Uterus (tissue), 4 donors: ENCODE data around the gene MKI67. TPM values are rescaled to one million over a fixed set of nuclear protein-coding genes. Genes with fewer than 3 reads are reported as not detected.

ENCODE experiments used
- DNase-seq, 2 donors: peaks; one replicate each; pipeline ENCODE4 v3.0.0-alpha.2; 2019 to 2020
- H3K27ac ChIP-seq, 2 donors: fragments of 200-600 bp; sonication (generic); 1 replicate in 1 of 2; 2 replicates in 1 of 2; pipeline ENCODE4 v1.5.1; 2016 to 2018
- H3K27me3 ChIP-seq, 2 donors: fragments of 200-600 bp; sonication (generic); one replicate each; pipeline ENCODE4 v1.5.1; 2018 to 2019; ENCODE audit warnings: control low read depth in 1 of 2
- H3K36me3 ChIP-seq, 2 donors: fragments of 200-600 bp; sonication (generic); one replicate each; pipeline ENCODE4 v1.5.1; 2019; ENCODE audit warnings: control low read depth in 1 of 2
- H3K4me1 ChIP-seq, 2 donors: fragments of 200-600 bp; sonication (generic); one replicate each; pipeline ENCODE4 v1.5.1; 2018 to 2019; ENCODE audit warnings: control low read depth in 1 of 2
- H3K4me3 ChIP-seq, 2 donors: fragments of 200-600 bp; sonication (generic); 1 replicate in 1 of 2; 2 replicates in 1 of 2; pipeline ENCODE4 v1.5.1; 2018 to 2019; ENCODE audit warnings: mild to moderate bottlenecking in 1 of 2
- H3K9me3 ChIP-seq, 2 donors: fragments of 200-600 bp; sonication (generic); one replicate each; pipeline ENCODE4 v1.5.1; 2019; ENCODE audit warnings: control low read depth in 1 of 2
- CTCF ChIP-seq, 4 experiments: fragments of 200-600 bp in 2 of 4; fragments of 450-650 bp in 2 of 4; sonication (generic) in 2 of 4; IDR thresholded peaks; one replicate each; pipeline ENCODE4 v1.5.1; 2016 to 2019; ENCODE audit warnings: antibody characterized with exemption in 4 of 4, mild to moderate bottlenecking in 2 of 4, moderate library complexity in 1 of 4
- POLR2A ChIP-seq, 2 donors: fragments of 450-650 bp; IDR thresholded peaks; one replicate each; pipeline ENCODE4 v1.6.1; 2016; ENCODE audit warnings: antibody characterized with exemption in 2 of 2, mild to moderate bottlenecking in 1 of 2, moderate library complexity in 1 of 2
- intact Hi-C: fragments of 100-400 bp; cut with DNase I; formaldehyde crosslinking; loops from one replicate; pipeline ENCODE4 v1.15.1; 2023; ENCODE audit warnings: low total_unique reads
- total RNA-seq, 4 donors: library from RNA; depleted of rRNA in 3 of 4; stranded (reverse); fragments of >200 nt in 3 of 4; gene quantifications; one replicate each; pipeline versions ENCODE4 v1.1.0 to v1.2.4, GENCODE V29; 2014 to 2023
- donor health status: DM: yes; HTN: yes; CAD: no.

Gene MKI67
- total RNA-seq, 4 donors from 2014 or later = under 0.01 to 16.9 (median 0.56) TPM

- TF ChIP-seq POLR2A (IDR thresholded peaks at IDR 0.05) (no peak), CTCF (IDR thresholded peaks at IDR 0.05) (no peak)
- H3K36me3 ChIP-seq = no peaks in the 10 kb centered on the region
- intact Hi-C loops = no loop called here
- no peaks in the 10 kb centered on the region for H3K27me3 ChIP-seq
- no peak for DNase-seq
- no peaks in the 10 kb centered on the region for H3K4me1 ChIP-seq
- H3K9me3 ChIP-seq = no peaks in the 10 kb centered on the region
- H3K4me3 ChIP-seq = no peak overlapping the region
- no peak overlapping the region for H3K27ac ChIP-seq
Observed at GRCh38 chr10:128086003-128086863, 40.0 kb downstream of the MKI67 start.

- intact Hi-C loops = no loop called here
- H3K4me1 ChIP-seq = no peaks in the 10 kb centered on the region
Observed at GRCh38 chr10:128084991-128085390, 41.2 kb downstream of the MKI67 start.

GRCh38 chr10:128084364-128084763 is 41.9 kb downstream of the MKI67 start:
- Histone ChIP-seq H3K4me1 (no peaks in the 10 kb centered on the region), H3K36me3 (no peaks in the 10 kb centered on the region), H3K27me3 (no peaks in the 10 kb centered on the region), H3K9me3 (no peaks in the 10 kb centered on the region), H3K27ac (no peak overlapping the region), H3K4me3 (no peak overlapping the region)
- no peak for DNase-seq
- TF ChIP-seq CTCF (IDR thresholded peaks at IDR 0.05) (no peak), POLR2A (IDR thresholded peaks at IDR 0.05) (no peak)
- intact Hi-C loops = no loop called here

More at GRCh38 chr10:128084991-128085390, 41.2 kb downstream of the MKI67 start:
- Histone ChIP-seq H3K4me3 (no peak overlapping the region), H3K27ac (no peak overlapping the region), H3K36me3 (no peaks in the 10 kb centered on the region), H3K9me3 (no peaks in the 10 kb centered on the region), H3K27me3 (no peaks in the 10 kb centered on the region)
- DNase-seq = no peak
- no peak for TF ChIP-seq CTCF (IDR thresholded peaks at IDR 0.05)
- TF ChIP-seq POLR2A (IDR thresholded peaks at IDR 0.05) = no peak

GRCh38 chr10:128083191-128083895 is 42.9 kb downstream of the MKI67 start:
- no peaks in the 10 kb centered on the region for H3K36me3 ChIP-seq
- intact Hi-C loops = no loop called here
- DNase-seq = no peak
- no peaks in the 10 kb centered on the region for H3K4me1 ChIP-seq
- H3K9me3 ChIP-seq = no peaks in the 10 kb centered on the region
- no peak overlapping the region for H3K27ac ChIP-seq
- H3K4me3 ChIP-seq = no peak overlapping the region
- no peak for TF ChIP-seq POLR2A (IDR thresholded peaks at IDR 0.05)
- TF ChIP-seq CTCF (IDR thresholded peaks at IDR 0.05) = no peak
- no peaks in the 10 kb centered on the region for H3K27me3 ChIP-seq

- intact Hi-C loops = no loop called here
Observed at GRCh38 chr10:128081720-128082119, 44.5 kb downstream of the MKI67 start.

More at GRCh38 chr10:128081720-128082119, 44.5 kb downstream of the MKI67 start:
- Histone ChIP-seq H3K27ac (no peak overlapping the region), H3K9me3 (no peaks in the 10 kb centered on the region), H3K27me3 (no peaks in the 10 kb centered on the region), H3K36me3 (no peaks in the 10 kb centered on the region), H3K4me3 (no peak overlapping the region), H3K4me1 (no peaks in the 10 kb centered on the region)
- DNase-seq = no peak
- TF ChIP-seq POLR2A (IDR thresholded peaks at IDR 0.05) = no peak
- TF ChIP-seq CTCF (IDR thresholded peaks at IDR 0.05) = no peak
